ENCODE data around the gene PMM2. TPM values are rescaled to one million over a fixed set of nuclear protein-coding genes. Genes with fewer than 3 reads are reported as not detected.

PMM2 gene
- total and polyA plus RNA-seq, 9 of the 15 experiments (the other 6 are each of a cell fraction or from before 2014, with no cell fraction given), result 5.6 to 42.7 (median 25.9) TPM

- Histone ChIP-seq H3K9ac (ENCODE audit: insufficient read depth in 1 of 2, low read depth in 2 of 2, low read length in 2 of 2) (peak overlapping the region; percentile 74 to 89), H3K79me2 (ENCODE audit: control insufficient read depth, insufficient read depth, low read length) (peaks cover 59% of the 10 kb centered on the region), H3K36me3 (ENCODE audit: control insufficient read depth, insufficient read depth, low read length) (peaks cover 16% of the 10 kb centered on the region; the same call in 1 of the 3 replicates), H3K9me3 (replicated peaks; ENCODE audit: control insufficient read depth, insufficient read depth, low read depth, low read length) (no peaks in the 10 kb centered on the region), H3K27me3 (ENCODE audit: control insufficient read depth in 2 of 2, insufficient read depth in 2 of 2, low read length in 2 of 2) (no peaks in the 10 kb centered on the region), H3K4me2 (ENCODE audit: insufficient read depth, low read length) (peak overlapping the region; percentile 84), H4K20me1 (replicated peaks; ENCODE audit: control insufficient read depth, insufficient read depth, low read length) (peaks cover 45% of the 10 kb centered on the region), H3K4me1 (replicated peaks in 1 of 2; ENCODE audit: control insufficient read depth in 2 of 2, insufficient read depth in 2 of 2, low read length in 2 of 2) (peaks cover 59 to 81% of the 10 kb centered on the region in 2 experiments), H3K27ac (ENCODE audit: extremely low read depth, low read depth, low read length) (peak overlapping the region; percentile 85), H3K4me3 (peak overlapping the region; percentile 62), H3K9me1 (ENCODE audit: control insufficient read depth, insufficient read depth, low read length) (peaks cover 13% of the 10 kb centered on the region), H2AFZ (ENCODE audit: low read depth, low read length) (peak overlapping the region; percentile 5)
- DNase-seq (ENCODE audit: extremely low read depth in 1 of 4, low spot score in 3 of 4) (peak in 2 of 4 experiments; percentile 41 to 55), FAIRE-seq (peak; percentile 77), ATAC-seq (no peak)
- WGBS (ENCODE audit: insufficient coverage, low coverage, missing lambda C conversion rate), result 24% methylated on average over 32 of the region's 35 CpGs
- POLR2A ChIA-PET, result interaction anchor here (0.5 to 1.5 kb wide), 5 partner anchors 14 to 66 kb away, joined by 3 to 9 read pairs (median 3); partner anchors contain the start of gene LITAFD
- BruUV-seq (replicated peaks), result no TSS peak
- in situ Hi-C loops (cut with MboI) (no loop called here), intact Hi-C loops (cut with micrococcal nuclease) (no loop called here)
- CTCF ChIA-PET (ENCODE audit: low intra/inter-chr PET ratio), result no interaction called here
- TF ChIP-seq OTX1 (CRISPR knock-in tag; IDR thresholded peaks at IDR 0.05) (no peak), ARID4B (CRISPR knock-in tag; IDR thresholded peaks at IDR 0.05) (no peak), TFAM (CRISPR knock-in tag; conservative IDR thresholded peaks at IDR 0.05) (no peak), KDM5B (IDR thresholded peaks at IDR 0.05; ENCODE audit: insufficient replicate concordance, low read depth, low read length) (no peak), MYNN (IDR thresholded peaks at IDR 0.05) (no peak), MYNN (CRISPR knock-in tag; IDR thresholded peaks at IDR 0.05) (no peak), ZNF23 (CRISPR knock-in tag; IDR thresholded peaks at IDR 0.05) (no peak), BRD4 (IDR thresholded peaks at IDR 0.05) (0 out of 2 replicates have a peak, but pooled peaks have one; percentile 29), SRSF9 (IDR thresholded peaks at IDR 0.05; ENCODE audit: borderline replicate concordance, low read depth, low read length) (no peak), ZBTB33 (CRISPR knock-in tag; IDR thresholded peaks at IDR 0.05) (peak; percentile 31; the same call in 1 of the 2 replicates), GABPB1 (CRISPR knock-in tag; IDR thresholded peaks at IDR 0.05) (0 out of 2 replicates have a peak, but pooled peaks have one; percentile 15), KAT7 (CRISPR knock-in tag; IDR thresholded peaks at IDR 0.05; ENCODE audit: borderline replicate concordance) (0 out of 2 replicates have a peak, but pooled peaks have one; percentile 60), POLR2G (IDR thresholded peaks at IDR 0.05; ENCODE audit: low read depth, low read length) (peak; percentile 62), POLR2H (tag; IDR thresholded peaks at IDR 0.05; ENCODE audit: low read depth) (no peak), NFIC (IDR thresholded peaks at IDR 0.05) (peak; percentile 79), STAG1 (CRISPR knock-in tag; IDR thresholded peaks at IDR 0.05; ENCODE audit: borderline replicate concordance) (no peak), ZFX (CRISPR knock-in tag; IDR thresholded peaks at IDR 0.05) (0 out of 2 replicates have a peak, but pooled peaks have one; percentile 18)
Measured at GRCh38 chr16:8867216-8867931, 69.7 kb downstream of the PMM2 start.

Measured in K562 (cell line).